ENCODE results near the gene ROPN1. TPM values are rescaled to one million over a fixed set of nuclear protein-coding genes. Genes with fewer than 3 reads are reported as not detected.

The ROPN1 gene
- total RNA-seq, 1 experiment from 2014 or later = not detected

DNA sequence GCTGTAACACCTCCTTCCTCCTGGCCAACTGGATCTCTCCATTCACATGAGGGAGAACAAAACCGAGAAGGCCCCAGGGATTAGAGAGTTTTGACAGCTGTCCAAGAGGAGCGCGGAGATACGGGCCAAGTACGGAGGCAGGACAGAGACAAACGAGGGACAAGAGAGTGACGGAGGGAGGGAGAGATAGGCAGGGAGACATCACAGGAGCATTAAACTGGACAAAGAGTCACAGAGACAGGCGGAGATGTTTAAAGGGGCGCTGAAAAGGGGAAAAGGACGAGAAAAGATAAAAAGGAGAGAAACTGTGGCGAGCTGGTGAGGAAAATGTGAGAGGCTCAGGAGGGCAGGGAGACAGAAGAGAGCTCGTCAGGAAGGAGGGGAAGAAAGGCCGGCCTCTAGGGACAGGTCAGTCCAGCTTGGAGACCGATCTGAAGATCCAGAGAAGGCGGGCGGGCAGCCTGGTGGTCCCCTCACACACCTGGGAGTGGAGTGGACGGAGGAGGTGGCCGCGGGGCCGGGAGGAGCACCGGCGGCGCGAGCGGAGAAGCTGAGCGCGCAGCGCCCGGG, 40.5 kb upstream of the ROPN1 start:
- H3K36me3 ChIP-seq (ENCODE audit: control insufficient read depth in 1 of 2, insufficient read depth in 2 of 2, low read length in 2 of 2) = no peaks in the 10 kb centered on the region
- H4K20me1 ChIP-seq (ENCODE audit: insufficient read depth) = no peaks in the 10 kb centered on the region
- H3K9ac ChIP-seq (ENCODE audit: low read length) = peak overlapping the region; percentile 44; the same call in 1 of the 2 replicates
- CTCF ChIA-PET = interaction anchor here (0.7 to 2.0 kb wide), 16 partner anchors 9 to 436 kb away, joined by 3 to 11 read pairs (median 4); no protein-coding TSS in a partner anchor
- no peaks in the 10 kb centered on the region for H3K9me2 ChIP-seq (ENCODE audit: insufficient read depth)
- H3K79me2 ChIP-seq (ENCODE audit: insufficient read depth, low read length) = no peaks in the 10 kb centered on the region
- ATAC-seq (peak; percentile 48), DNase-seq (ENCODE audit: low read depth, low spot score) (no peak)
- H3K27ac ChIP-seq (ENCODE audit: low read depth, low read length) = peak overlapping the region; percentile 20; the same call in 1 of the 2 replicates
- H3K9me3 ChIP-seq (ENCODE audit: control insufficient read depth in 1 of 2, insufficient read depth in 1 of 2, low read depth in 1 of 2, low read length in 2 of 2) = no peaks in the 10 kb centered on the region
- TF ChIP-seq EZH2phosphoT487 (IDR thresholded peaks at IDR 0.05; ENCODE audit: borderline replicate concordance) (no peak), MAX (IDR thresholded peaks at IDR 0.05) (no peak), POLR2A (IDR thresholded peaks at IDR 0.05; ENCODE audit: borderline replicate concordance, extremely low read depth, insufficient read depth, insufficient read length) (no peak), ELF1 (IDR thresholded peaks at IDR 0.05; ENCODE audit: borderline replicate concordance, low read depth) (no peak), SRF (IDR thresholded peaks at IDR 0.05; ENCODE audit: low read depth) (no peak), SP1 (IDR thresholded peaks at IDR 0.05; ENCODE audit: low read depth) (no peak), EZH2 (IDR thresholded peaks at IDR 0.05) (no peak), RAD21 (IDR thresholded peaks at IDR 0.05; ENCODE audit: low read depth) (no peak), CBX3 (IDR thresholded peaks at IDR 0.05; ENCODE audit: low read depth) (no peak), SIN3A (IDR thresholded peaks at IDR 0.05; ENCODE audit: low read depth) (no peak), ATF3 (IDR thresholded peaks at IDR 0.05) (no peak), REST (IDR thresholded peaks at IDR 0.05; ENCODE audit: low read depth) (no peak), TCF7L2 (IDR thresholded peaks at IDR 0.05; ENCODE audit: borderline replicate concordance, extremely low read depth, insufficient read depth, insufficient read length) (no peak), YY1 (IDR thresholded peaks at IDR 0.05; ENCODE audit: extremely low read depth, insufficient replicate concordance, low read depth, low read length) (no peak), ZNF274 (IDR thresholded peaks at IDR 0.05; ENCODE audit: low read depth, low read length) (no peak), CEBPB (IDR thresholded peaks at IDR 0.05; ENCODE audit: low read depth) (no peak), CTCF (IDR thresholded peaks at IDR 0.05 in 2 of 3, conservative IDR thresholded peaks at IDR 0.05 in 1 of 3; ENCODE audit: borderline replicate concordance in 1 of 3, insufficient read depth in 1 of 3, low read depth in 2 of 3, low read length in 2 of 3) (no peak), EGR1 (IDR thresholded peaks at IDR 0.05; ENCODE audit: low read depth) (no peak), ZFX (IDR thresholded peaks at IDR 0.05) (no peak), JUND (IDR thresholded peaks at IDR 0.05) (no peak)
- intact Hi-C loops (cut with micrococcal nuclease) = no loop called here
- H3K27me3 ChIP-seq (ENCODE audit: insufficient read depth, low read length) = peaks cover 44% of the 10 kb centered on the region
- RAD21 ChIA-PET (ENCODE audit: low non-redundant PET in 1 of 2, low total read pairs in 2 of 2, uncharacterized antibody in 2 of 2, unreplicated experiment in 2 of 2) = no interaction called here
- peaks cover 4 to 6% of the 10 kb centered on the region in 2 experiments; a peak in 2 of 4 replicates for H3K4me1 ChIP-seq (ENCODE audit: control insufficient read depth in 1 of 2, insufficient read depth in 2 of 2, low read length in 2 of 2)
- POLR2A ChIA-PET = no interaction called here
- peak overlapping the region; percentile 83 for H3K4me2 ChIP-seq (ENCODE audit: low read length)
- no TSS peak for BruUV-seq (replicated peaks)
- peak overlapping the region; percentile 35 to 58 for H3K4me3 ChIP-seq (replicated peaks in 1 of 2; ENCODE audit: low read depth in 1 of 2, low read length in 2 of 2)
- H2AFZ ChIP-seq (ENCODE audit: low read depth, low read length, poor library complexity, severe bottlenecking) = peak overlapping the region; percentile 93
